ENCODE data around the gene TNIP2. TPM values are rescaled to one million over a fixed set of nuclear protein-coding genes. Genes with fewer than 3 reads are reported as not detected.

Gene TNIP2
- total RNA-seq, 4 donors from 2014 or later: 27.6 to 50.0 (median 36.1) TPM

DNA sequence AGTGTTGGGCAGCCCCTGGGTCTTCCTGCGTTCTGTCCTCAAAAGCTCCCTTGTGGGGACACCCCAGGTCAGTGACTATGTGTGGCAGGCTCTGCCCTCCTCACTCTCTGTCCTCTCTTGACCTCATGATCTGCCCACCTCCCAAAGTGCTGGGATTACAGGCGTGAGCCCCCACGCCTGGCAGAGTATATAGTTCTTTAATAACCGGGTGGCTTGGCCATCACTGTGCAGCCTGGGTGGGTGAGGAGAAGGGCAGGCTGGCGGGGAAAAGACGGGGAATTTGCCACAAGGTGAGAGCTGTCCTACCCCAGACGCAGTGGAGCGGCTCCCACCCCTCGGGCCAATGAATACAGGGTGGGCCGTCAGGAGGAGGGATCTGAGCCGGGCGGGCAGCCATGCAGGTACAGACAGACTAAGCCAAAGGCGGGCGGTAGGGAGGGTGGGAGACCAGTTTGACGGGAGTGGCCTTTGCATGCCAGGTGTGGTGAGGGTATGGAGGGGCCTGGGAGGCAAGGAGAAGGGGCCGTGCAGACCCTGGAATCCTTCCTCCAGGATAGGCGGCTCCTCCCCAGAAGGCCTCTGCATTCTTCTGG, 39.3 kb upstream of the TNIP2 start:
- intact Hi-C loops (cut with DNase I; ENCODE audit: low total_unique reads): no loop called here
- no peak for DNase-seq
- no peak overlapping the region for H3K4me3 ChIP-seq
- no peak overlapping the region for H3K27ac ChIP-seq
- peaks cover 0 to 10% of the 10 kb centered on the region in 2 donors for H3K4me1 ChIP-seq
- no peaks in the 10 kb centered on the region for H3K36me3 ChIP-seq
- H3K27me3 ChIP-seq: no peaks in the 10 kb centered on the region
- no peak for TF ChIP-seq POLR2A (IDR thresholded peaks at IDR 0.05)
- TF ChIP-seq, protein P1, sequence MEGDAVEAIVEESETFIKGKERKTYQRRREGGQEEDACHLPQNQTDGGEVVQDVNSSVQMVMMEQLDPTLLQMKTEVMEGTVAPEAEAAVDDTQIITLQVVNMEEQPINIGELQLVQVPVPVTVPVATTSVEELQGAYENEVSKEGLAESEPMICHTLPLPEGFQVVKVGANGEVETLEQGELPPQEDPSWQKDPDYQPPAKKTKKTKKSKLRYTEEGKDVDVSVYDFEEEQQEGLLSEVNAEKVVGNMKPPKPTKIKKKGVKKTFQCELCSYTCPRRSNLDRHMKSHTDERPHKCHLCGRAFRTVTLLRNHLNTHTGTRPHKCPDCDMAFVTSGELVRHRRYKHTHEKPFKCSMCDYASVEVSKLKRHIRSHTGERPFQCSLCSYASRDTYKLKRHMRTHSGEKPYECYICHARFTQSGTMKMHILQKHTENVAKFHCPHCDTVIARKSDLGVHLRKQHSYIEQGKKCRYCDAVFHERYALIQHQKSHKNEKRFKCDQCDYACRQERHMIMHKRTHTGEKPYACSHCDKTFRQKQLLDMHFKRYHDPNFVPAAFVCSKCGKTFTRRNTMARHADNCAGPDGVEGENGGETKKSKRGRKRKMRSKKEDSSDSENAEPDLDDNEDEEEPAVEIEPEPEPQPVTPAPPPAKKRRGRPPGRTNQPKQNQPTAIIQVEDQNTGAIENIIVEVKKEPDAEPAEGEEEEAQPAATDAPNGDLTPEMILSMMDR (IDR thresholded peaks at IDR 0.05): no peak
- no peaks in the 10 kb centered on the region for H3K9me3 ChIP-seq

- H3K36me3 ChIP-seq: no peaks in the 10 kb centered on the region
- peak overlapping the region; percentile 12 to 39 for H3K27ac ChIP-seq
- H3K4me1 ChIP-seq: peaks cover 0 to 9% of the 10 kb centered on the region in 2 donors
- H3K9me3 ChIP-seq: no peaks in the 10 kb centered on the region
- no peak for TF ChIP-seq POLR2A (IDR thresholded peaks at IDR 0.05)
- TF ChIP-seq, protein P1 (IDR thresholded peaks at IDR 0.05): no peak
- H3K4me3 ChIP-seq: no peak overlapping the region
- DNase-seq: peak in 1 of 2 donors; percentile 26
- no peaks in the 10 kb centered on the region for H3K27me3 ChIP-seq
- intact Hi-C loops (cut with DNase I; ENCODE audit: low total_unique reads): no loop called here
Observed at GRCh38 chr4:2794486-2795299, 38.6 kb upstream of the TNIP2 start.

DNA sequence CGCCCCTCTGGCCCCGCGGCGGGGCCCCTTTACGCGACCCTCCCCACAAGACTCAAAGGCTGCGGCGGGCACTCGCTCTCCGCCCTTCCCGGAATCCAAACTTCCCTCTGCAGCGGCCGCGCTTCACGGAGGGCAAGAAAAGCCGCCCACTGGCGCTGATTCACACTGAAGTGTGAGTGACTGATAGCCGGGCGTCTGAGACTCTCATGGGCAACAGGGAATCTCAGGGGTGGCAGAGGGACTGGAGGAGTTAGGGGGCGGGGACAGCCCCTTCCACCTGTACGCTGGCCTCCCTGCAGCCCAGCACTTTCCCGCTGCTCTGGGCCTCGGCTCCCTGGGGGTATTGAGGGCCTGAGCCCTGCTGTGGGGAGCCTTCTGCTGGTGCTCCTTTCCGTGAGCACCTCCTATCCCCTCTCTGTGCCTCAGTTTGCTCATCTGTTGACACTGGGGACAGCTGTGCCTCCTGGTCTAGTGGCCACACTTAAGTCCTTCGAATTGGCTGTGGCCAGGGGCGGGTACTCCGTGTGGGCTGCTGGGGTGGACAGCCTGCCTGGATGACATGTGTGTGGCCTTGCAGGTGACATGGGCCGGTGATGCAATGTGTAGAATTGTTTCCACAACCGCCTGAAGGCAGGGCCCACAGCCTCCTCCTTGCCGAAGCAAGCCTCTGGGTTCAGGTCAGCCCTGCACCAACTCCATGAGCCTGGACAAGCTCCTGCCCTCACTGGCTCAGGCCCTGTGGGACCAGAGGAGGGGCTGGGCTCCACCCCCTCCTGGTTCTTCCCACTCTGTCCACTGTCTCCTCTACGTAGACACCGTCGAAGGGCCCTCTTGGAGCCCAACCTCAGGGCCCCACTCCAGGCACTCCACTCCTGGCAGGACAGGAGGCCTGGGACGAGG, 37.7 kb upstream of the TNIP2 start:
- H3K4me1 ChIP-seq: peaks cover 0 to 9% of the 10 kb centered on the region in 2 donors
- H3K27ac ChIP-seq: peak overlapping the region; percentile 22 to 39
- H3K27me3 ChIP-seq: no peaks in the 10 kb centered on the region
- no peaks in the 10 kb centered on the region for H3K36me3 ChIP-seq
- H3K4me3 ChIP-seq: peak overlapping the region; percentile 26 to 56
- intact Hi-C loops (cut with DNase I; ENCODE audit: low total_unique reads): no loop called here
- no peak for TF ChIP-seq POLR2A (IDR thresholded peaks at IDR 0.05)
- TF ChIP-seq, protein P1 (IDR thresholded peaks at IDR 0.05): no peak
- no peaks in the 10 kb centered on the region for H3K9me3 ChIP-seq
- peak; percentile 27 to 37 for DNase-seq

- Histone ChIP-seq H3K36me3 (no peaks in the 10 kb centered on the region), H3K4me1 (peaks cover 0 to 9% of the 10 kb centered on the region in 2 donors), H3K4me3 (peak within 1 kb of the TSS; percentile 26 to 56), H3K27ac (peak within 1 kb of the TSS; percentile 22 to 32), H3K9me3 (no peaks in the 10 kb centered on the region), H3K27me3 (no peaks in the 10 kb centered on the region)
- DNase-seq: peak; percentile 74 to 76
- intact Hi-C loops (cut with DNase I; ENCODE audit: low total_unique reads): no loop called here
- TF ChIP-seq, protein P1 (IDR thresholded peaks at IDR 0.05): no peak
- peak in 1 of 2 donors; percentile 17 for TF ChIP-seq POLR2A (IDR thresholded peaks at IDR 0.05)
Observed at GRCh38 chr4:2792711-2793585, 36.8 kb upstream of the TNIP2 start, which contains the start of gene SH3BP2. Gene SH3BP2 (plus strand): TSS chr4:2793085. CDS start chr4:2820618, 27,533 bp downstream.

Data from uterus (tissue), 4 donors.